Peyer's patch (tissue), 4 donors: ENCODE results near the gene PLXNA4.

Experiments
- POLR2A ChIP-seq, 2 donors: fragments of 450-650 bp; IDR thresholded peaks; one replicate each; pipeline ENCODE4 v1.5.1; 2017; ENCODE audit warnings: antibody characterized with exemption in 2 of 2, mild to moderate bottlenecking in 2 of 2, moderate library complexity in 2 of 2
- TF ChIP-seq, protein P1 (sequence below), 6 experiments: fragments of 450-650 bp in 4 of 6; fragments of 200-600 bp in 2 of 6; sonication (generic) in 1 of 6; IDR thresholded peaks; one replicate each; pipeline ENCODE4 v1.5.1; 2017 to 2019; ENCODE audit warnings: antibody characterized with exemption in 6 of 6, mild to moderate bottlenecking in 3 of 6, moderate library complexity in 1 of 6

GRCh38 chr7:132200141-132200540 lies 376.1 kb downstream of the PLXNA4 start:
- TF ChIP-seq, protein P1, sequence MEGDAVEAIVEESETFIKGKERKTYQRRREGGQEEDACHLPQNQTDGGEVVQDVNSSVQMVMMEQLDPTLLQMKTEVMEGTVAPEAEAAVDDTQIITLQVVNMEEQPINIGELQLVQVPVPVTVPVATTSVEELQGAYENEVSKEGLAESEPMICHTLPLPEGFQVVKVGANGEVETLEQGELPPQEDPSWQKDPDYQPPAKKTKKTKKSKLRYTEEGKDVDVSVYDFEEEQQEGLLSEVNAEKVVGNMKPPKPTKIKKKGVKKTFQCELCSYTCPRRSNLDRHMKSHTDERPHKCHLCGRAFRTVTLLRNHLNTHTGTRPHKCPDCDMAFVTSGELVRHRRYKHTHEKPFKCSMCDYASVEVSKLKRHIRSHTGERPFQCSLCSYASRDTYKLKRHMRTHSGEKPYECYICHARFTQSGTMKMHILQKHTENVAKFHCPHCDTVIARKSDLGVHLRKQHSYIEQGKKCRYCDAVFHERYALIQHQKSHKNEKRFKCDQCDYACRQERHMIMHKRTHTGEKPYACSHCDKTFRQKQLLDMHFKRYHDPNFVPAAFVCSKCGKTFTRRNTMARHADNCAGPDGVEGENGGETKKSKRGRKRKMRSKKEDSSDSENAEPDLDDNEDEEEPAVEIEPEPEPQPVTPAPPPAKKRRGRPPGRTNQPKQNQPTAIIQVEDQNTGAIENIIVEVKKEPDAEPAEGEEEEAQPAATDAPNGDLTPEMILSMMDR (IDR thresholded peaks at IDR 0.05) = no peak
- no peak for TF ChIP-seq POLR2A (IDR thresholded peaks at IDR 0.05)
